HepG2 (cell line): ENCODE data around the gene NISCH. TPM values are rescaled to one million over a fixed set of nuclear protein-coding genes. Genes with fewer than 3 reads are reported as not detected.
A peak's percentile ranks its signal among the peaks of the same experiment; 100 is the strongest.

ENCODE experiments used
- ATAC-seq: fragments of 200-7000 bp; cut with Tn5 transposase; 3 replicates; pipeline ENCODE4 v1.9.1; 2020; ENCODE audit warnings: mild to moderate bottlenecking, moderate library complexity
- BruUV-seq: library from RNA; stranded (reverse); fragments of 400-500 nt; replicated peaks from 2 replicates; lab custom pipeline; 2021; lab: Mats Ljungman, UMichigan
- CTCF ChIA-PET: fragments of 300-600 bp; formaldehyde crosslinking; extraction: SDS; loops from one replicate; lab custom pipeline; 2021; ENCODE audit warnings: low total read pairs, inconsistent platforms, low intra/inter-chr PET ratio; lab: Yijun Ruan, JAX
- POLR2A ChIA-PET: fragments of 350-600 bp; sonication (Branson Sonifier 250); formaldehyde crosslinking; loops from one replicate; lab custom pipeline; 2020; ENCODE audit warnings: antibody characterized with exemption, inconsistent platforms; lab: Yijun Ruan, JAX
- DNase-seq: peaks from one replicate; pipeline ENCODE4 v3.0.0-alpha.2; 2015; ENCODE audit warnings: low spot score
- FAIRE-seq: peaks from 3 replicates; lab custom pipeline; 2011; peaks lifted over from hg19 to GRCh38; lab: Jason Lieb, UNC
- H2AFZ ChIP-seq: one replicate; pipeline ENCODE4 v1.6.1; 2011; ENCODE audit warnings: low read length, inconsistent platforms
- H3K27ac ChIP-seq: fragments of 300-600 bp; 3 replicates; pipeline ENCODE4 v1.8.0; 2011; ENCODE audit warnings: mixed run types, mild to moderate bottlenecking, mixed read lengths, low read length, inconsistent platforms; ENCODE audit not compliant: insufficient read depth; ENCODE audit errors: extremely low read length
- H3K27me3 ChIP-seq, 2 experiments: fragments of 200-600 bp in 1 of 2; 2 replicates in 1 of 2; 3 replicates in 1 of 2; pipeline versions ENCODE4 v1.6.0 to v1.8.0; 2011; ENCODE audit warnings: low read length in 2 of 2, mild to moderate bottlenecking in 2 of 2, moderate library complexity in 2 of 2, inconsistent platforms in 1 of 2; ENCODE audit not compliant: insufficient read depth in 2 of 2, control insufficient read depth in 1 of 2
- H3K36me3 ChIP-seq, 2 experiments: fragments of 200-600 bp in 1 of 2; replicated peaks in 1 of 2; 2 replicates in 1 of 2; 3 replicates in 1 of 2; pipeline versions ENCODE4 v1.5.1 to v1.8.0; 2011; ENCODE audit warnings: low read length in 2 of 2, inconsistent platforms in 1 of 2; ENCODE audit not compliant: insufficient read depth in 2 of 2, control insufficient read depth in 1 of 2
- H3K4me1 ChIP-seq: 2 replicates; pipeline ENCODE4 v1.5.1; 2012; ENCODE audit warnings: low read length, inconsistent platforms; ENCODE audit not compliant: insufficient read depth
- H3K4me2 ChIP-seq: 2 replicates; pipeline ENCODE4 v1.6.0; 2011; ENCODE audit warnings: low read depth, low read length, inconsistent platforms
- H3K4me3 ChIP-seq, 3 experiments: fragments of 200-600 bp in 1 of 3; sonication (generic), shearing (Covaris generic) in 1 of 3; replicated peaks in 1 of 3; 2 replicates each; pipeline ENCODE4 v1.5.1; 2011 to 2016; ENCODE audit warnings: low read length in 3 of 3, inconsistent platforms in 2 of 3, low read depth in 2 of 3, mild to moderate bottlenecking in 2 of 3, control low read depth in 1 of 3, mixed read lengths in 1 of 3; ENCODE audit not compliant: insufficient read depth in 1 of 3
- H3K79me2 ChIP-seq: one replicate; pipeline ENCODE4 v1.6.1; 2011; ENCODE audit warnings: low read length, inconsistent platforms; ENCODE audit not compliant: insufficient read depth
- H3K9ac ChIP-seq: 2 replicates; pipeline ENCODE4 v1.6.0; 2011; ENCODE audit warnings: mild to moderate bottlenecking, low read depth, low read length, inconsistent platforms; ENCODE audit not compliant: insufficient read depth
- H3K9me3 ChIP-seq: 2 replicates; pipeline ENCODE4 v1.5.1; 2012; ENCODE audit warnings: mild to moderate bottlenecking, low read length
- H4K20me1 ChIP-seq: 2 replicates; pipeline ENCODE4 v1.6.0; 2011; ENCODE audit warnings: inconsistent platforms, mild to moderate bottlenecking, low read length, moderate library complexity; ENCODE audit not compliant: insufficient read depth
- USF2 ChIP-seq, 2 experiments: sonication (generic) in 1 of 2; formaldehyde crosslinking in 1 of 2; IDR thresholded peaks; 2 replicates each; pipeline versions ENCODE4 v1.5.1 to v1.6.1; 2011 to 2020; ENCODE audit warnings: borderline replicate concordance in 1 of 2, low read depth in 1 of 2, low read length in 1 of 2, mild to moderate bottlenecking in 1 of 2, missing genetic modification reagents in 1 of 2, moderate library complexity in 1 of 2
- ZNF644 ChIP-seq: IDR thresholded peaks from 2 replicates; pipeline ENCODE4 v1.6.1; 2016; ENCODE audit warnings: low read depth
- WGBS: methylation state at CpG from one replicate; pipeline ENCODE4 v1.1.6; 2017; ENCODE audit warnings: low lambda C conversion rate; 5-methylcytosine and 5-hydroxymethylcytosine counted together
- in situ Hi-C: cut with HindIII; loops from 2 replicates; pipeline ENCODE4 v1.10.0; 2017; ENCODE audit warnings: low pct_unique_long_range_greater_than_20kb; ENCODE audit not compliant: extremely low pct_ligation_motif_present
- intact Hi-C: fragments of 100-400 bp; cut with micrococcal nuclease; formaldehyde crosslinking; loops from one replicate; pipeline ENCODE4 v1.10.0; 2022; ENCODE audit not compliant: unreplicated experiment
- polyA plus RNA-seq, 8 experiments: library from polyadenylated mRNA; depleted of rRNA in 3 of 8; stranded (reverse) in 7 of 8; unstranded in 1 of 8; fragments of >200 nt; fragmentation: Illumina TruSeq in 4 of 8; extraction: Trizol in 4 of 8; gene quantifications; 2 replicates each; pipeline versions ENCODE4 v1.2.1 to v1.2.3, GENCODE V29; 2011 to 2016; ENCODE audit warnings: low read depth in 4 of 8, missing spikeins in 1 of 8, mixed read lengths in 1 of 8; ENCODE audit not compliant: insufficient read depth in 1 of 8
- total RNA-seq, 5 experiments: library from RNA; depleted of rRNA; stranded (reverse); fragments of >200 nt; fragmentation: Illumina TruSeq; extraction: Trizol; gene quantifications; 2 replicates each; pipeline ENCODE4 v1.2.3, GENCODE V29; 2016; ENCODE audit warnings: low read depth in 1 of 5
- TF ChIP-seq, protein P1 (sequence below): IDR thresholded peaks from 2 replicates; pipeline ENCODE4 v1.6.1; 2012; ENCODE audit warnings: inconsistent platforms

Gene NISCH
- total and polyA plus RNA-seq, 2 of the 13 experiments (the other 11 are each of a cell fraction or from before 2014, with no cell fraction given): 27.0 to 47.6 TPM

DNA sequence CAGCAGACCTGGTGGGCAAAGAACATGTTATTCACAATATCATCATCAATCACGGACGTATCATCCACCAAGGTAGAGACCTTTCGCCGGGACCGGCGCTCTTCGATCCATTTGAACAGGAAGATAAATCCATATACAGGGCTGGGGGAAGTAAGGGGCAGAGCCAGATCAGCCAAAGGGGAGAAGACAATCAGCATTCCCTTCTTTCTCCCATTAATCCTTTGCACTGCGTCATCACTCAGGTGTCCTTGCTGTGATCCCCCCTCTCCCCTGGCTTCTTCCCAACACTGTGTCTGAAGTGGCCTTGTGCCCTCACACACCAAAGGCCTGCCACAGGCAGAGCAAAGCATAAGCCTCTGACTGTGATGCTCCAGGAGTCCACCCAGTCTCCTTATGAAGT lies 46.9 kb upstream of the NISCH start:
- no peak for FAIRE-seq
- POLR2A ChIA-PET: no interaction called here
- peak overlapping the region in 2 of 3 experiments; percentile 93 to 94; a peak in 2 of 6 replicates for H3K4me3 ChIP-seq

DNA sequence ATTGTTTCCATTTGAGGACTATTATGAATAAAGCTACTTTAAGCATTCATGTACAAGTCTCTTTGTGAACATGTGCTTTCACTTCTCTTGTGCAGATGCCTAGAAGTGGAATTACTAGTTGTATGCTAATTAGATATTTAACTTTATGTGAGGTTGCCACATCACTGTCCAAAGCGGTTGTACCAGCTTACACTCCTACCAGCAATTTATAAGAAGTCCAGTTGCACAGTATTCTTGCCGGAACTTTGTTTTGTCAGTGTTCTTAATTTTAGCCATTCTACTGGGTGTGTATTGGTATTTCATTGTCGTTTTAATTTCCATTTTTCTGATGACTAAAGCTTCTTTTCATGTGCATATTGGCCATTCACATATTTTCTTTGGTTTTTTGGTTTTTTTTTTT lies 39.6 kb upstream of the NISCH start:
- TF ChIP-seq, protein P1, sequence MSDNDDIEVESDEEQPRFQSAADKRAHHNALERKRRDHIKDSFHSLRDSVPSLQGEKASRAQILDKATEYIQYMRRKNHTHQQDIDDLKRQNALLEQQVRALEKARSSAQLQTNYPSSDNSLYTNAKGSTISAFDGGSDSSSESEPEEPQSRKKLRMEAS: no peak
- Histone ChIP-seq H3K4me2 (no peak overlapping the region), H3K79me2 (peaks cover 9% of the 10 kb centered on the region), H3K36me3 (no peaks in the 10 kb centered on the region), H2AFZ (no peak overlapping the region), H3K4me3 (no peak overlapping the region), H3K9ac (no peak overlapping the region), H3K27ac (no peak overlapping the region), H3K9me3 (no peaks in the 10 kb centered on the region), H3K4me1 (peaks cover 17% of the 10 kb centered on the region), H4K20me1 (no peaks in the 10 kb centered on the region), H3K27me3 (peaks cover 0 to 4% of the 10 kb centered on the region in 2 experiments; a peak in 1 of 5 replicates)
- ChIA-PET CTCF (no interaction called here), POLR2A (no interaction called here)
- in situ Hi-C loops (no loop called here), intact Hi-C loops (no loop called here)
- DNase-seq (no peak), FAIRE-seq (no peak), ATAC-seq (no peak)
- 81% methylated on average over 3 of the region's 3 CpGs for WGBS
- BruUV-seq: no TSS peak

More for the DNA sequence above, 46.9 kb upstream of the NISCH start:
- Histone ChIP-seq H3K79me2 (peaks cover 26% of the 10 kb centered on the region), H4K20me1 (no peaks in the 10 kb centered on the region), H3K9me3 (no peaks in the 10 kb centered on the region), H3K36me3 (peaks cover 27 to 48% of the 10 kb centered on the region in 2 experiments), H3K4me1 (peaks cover 32% of the 10 kb centered on the region), H3K9ac (peak overlapping the region; percentile 96), H3K27me3 (peaks cover 0 to 8% of the 10 kb centered on the region in 2 experiments; a peak in 1 of 5 replicates), H3K4me2 (peak overlapping the region; percentile 95)
- intact Hi-C loops: no loop called here
- DNase-seq (no peak), ATAC-seq (no peak)
- WGBS: 96% methylated on average over 8 of the region's 8 CpGs
- BruUV-seq: no TSS peak
- CTCF ChIA-PET: no interaction called here
- TF ChIP-seq USF2 (IDR thresholded peaks at IDR 0.05; ENCODE audit: low read depth, low read length) (no peak), USF2 (CRISPR knock-in tag; IDR thresholded peaks at IDR 0.05; ENCODE audit: borderline replicate concordance) (no peak), ZNF644 (CRISPR knock-in tag) (no peak)
- TF ChIP-seq, all 625 proteins: peak for 0
- Histone ChIP-seq H3K27ac (no peak overlapping the region), H2AFZ (no peak overlapping the region)
- in situ Hi-C loops: no loop called here
